GM19328 (cell line): ENCODE measurements around the gene OAS3.
A peak's percentile ranks its signal among the peaks of the same experiment; 100 is the strongest.
"Not testable (repeated sequence)": the region's sequence is repeated elsewhere in the genome, so short reads cannot be mapped to it uniquely, and the experiment has no call there.

Source experiments
- ATAC-seq: cut with Tn5 transposase; IDR thresholded peaks from one replicate; pipeline ENCODE4 v1.9.1; 2021; ENCODE audit warnings: mild to moderate bottlenecking, moderate library complexity; ENCODE audit not compliant: unreplicated experiment

OAS3 gene

DNA sequence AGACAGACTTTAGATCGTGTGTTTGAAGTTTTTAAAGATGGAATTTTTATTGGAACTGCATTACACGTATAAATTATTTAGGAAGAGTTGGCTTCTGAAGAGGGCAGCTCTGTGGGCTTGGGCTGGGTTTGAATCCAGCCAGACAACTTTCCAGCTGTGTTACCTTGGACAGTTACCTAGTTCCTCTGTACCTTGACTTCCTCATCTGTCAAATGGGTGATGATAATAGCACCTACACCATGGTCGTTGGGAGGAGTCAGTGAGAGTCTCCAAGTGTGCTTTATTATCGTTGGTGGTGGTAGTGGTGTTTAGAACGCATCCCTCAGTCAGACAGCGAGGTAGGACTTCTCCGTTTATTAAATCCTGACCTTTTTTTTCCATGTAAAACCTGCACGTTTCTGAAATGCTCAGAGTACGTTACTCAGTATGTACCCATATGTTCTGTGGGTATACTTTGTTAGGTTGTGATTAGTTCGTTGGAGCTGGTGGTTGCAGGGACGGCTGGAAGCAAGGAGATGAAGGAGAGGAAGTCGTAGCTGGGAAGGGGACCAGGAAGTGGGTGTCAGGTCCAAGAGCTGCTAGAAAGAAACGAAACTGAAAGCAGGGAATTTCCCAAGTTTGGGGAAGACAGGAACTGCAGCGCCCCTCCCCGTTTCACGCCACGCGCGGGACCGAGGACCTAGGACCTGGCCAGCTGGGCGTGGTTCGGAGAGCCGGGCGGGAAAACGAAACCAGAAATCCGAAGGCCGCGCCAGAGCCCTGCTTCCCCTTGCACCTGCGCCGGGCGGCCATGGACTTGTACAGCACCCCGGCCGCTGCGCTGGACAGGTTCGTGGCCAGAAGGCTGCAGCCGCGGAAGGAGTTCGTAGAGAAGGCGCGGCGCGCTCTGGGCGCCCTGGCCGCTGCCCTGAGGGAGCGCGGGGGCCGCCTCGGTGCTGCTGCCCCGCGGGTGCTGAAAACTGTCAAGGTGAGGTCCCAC, at the start of gene OAS3:
Gene OAS3 (plus strand): TSS at position 734 of the 979 bp plus-strand sequence. CDS start 57 bp downstream, at position 791.
- no peak for ATAC-seq

GRCh38 chr12:112891093-112892024, 46.9 kb upstream of the OAS3 start:
- ATAC-seq, result no peak

GRCh38 chr12:112892856-112893255, 45.4 kb upstream of the OAS3 start:
- ATAC-seq, result no peak

- no peak for ATAC-seq
Observed at GRCh38 chr12:112894128-112894527, 44.1 kb upstream of the OAS3 start.

DNA sequence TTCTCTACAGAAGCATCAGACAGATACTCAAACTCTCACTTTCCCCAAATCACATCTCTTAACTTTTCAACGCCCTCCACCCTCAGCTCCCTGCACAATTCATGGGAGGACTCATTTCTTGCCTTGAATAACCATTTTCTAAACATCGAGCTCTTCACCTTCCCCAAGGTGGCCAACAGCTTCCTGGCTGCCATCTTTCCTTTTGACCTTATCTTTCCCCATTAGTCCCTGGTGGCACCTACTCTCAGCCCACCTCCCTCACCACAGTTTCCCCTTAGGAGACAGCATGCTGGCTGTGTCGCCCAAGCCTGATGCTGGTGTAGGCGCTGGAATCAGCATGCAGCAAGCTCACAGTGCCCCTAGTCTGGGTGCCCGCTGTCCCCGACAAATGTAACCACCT, 39.9 kb upstream of the OAS3 start:
- no peak for ATAC-seq

GRCh38 chr12:112900298-112901145, 37.8 kb upstream of the OAS3 start:
- no peak for ATAC-seq

DNA sequence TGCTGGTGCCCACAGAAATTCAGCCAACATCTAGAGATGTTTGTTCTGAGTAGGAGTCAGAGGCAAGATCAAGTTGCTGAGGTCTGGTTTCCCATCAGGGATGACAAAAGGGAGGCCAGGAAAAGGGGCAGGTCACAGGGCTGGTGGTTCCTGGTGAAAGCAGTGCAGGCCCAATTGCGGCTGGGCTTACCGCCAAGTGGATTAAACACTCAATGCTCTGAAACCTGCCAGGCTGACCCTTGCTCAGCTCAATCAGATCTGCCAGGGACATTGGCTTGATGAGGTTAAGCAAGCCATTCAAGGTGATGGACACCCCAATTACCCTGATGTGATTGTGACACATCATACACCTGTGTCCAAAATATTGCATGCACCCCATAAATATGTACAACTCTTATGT, 37.0 kb upstream of the OAS3 start:
- ATAC-seq, result no peak

DNA sequence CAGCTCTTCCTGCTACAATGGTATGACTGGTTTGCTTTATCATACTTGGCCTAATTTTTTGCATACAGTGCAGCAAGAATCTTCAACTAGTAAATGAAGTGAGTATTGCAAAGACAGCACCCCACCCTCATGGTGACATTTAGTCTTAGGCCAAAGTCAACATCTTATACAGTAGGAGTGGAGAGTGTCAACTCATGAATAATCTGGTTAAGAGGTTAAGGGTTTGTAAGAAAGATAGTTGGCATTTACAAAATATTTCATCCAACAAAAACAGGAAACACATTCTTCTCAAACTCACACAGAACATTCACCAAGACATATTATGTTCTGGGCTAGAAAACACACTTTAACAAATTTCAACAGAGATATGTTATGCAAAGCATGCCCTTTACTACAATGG, 33.7 kb upstream of the OAS3 start:
- no peak for ATAC-seq

DNA sequence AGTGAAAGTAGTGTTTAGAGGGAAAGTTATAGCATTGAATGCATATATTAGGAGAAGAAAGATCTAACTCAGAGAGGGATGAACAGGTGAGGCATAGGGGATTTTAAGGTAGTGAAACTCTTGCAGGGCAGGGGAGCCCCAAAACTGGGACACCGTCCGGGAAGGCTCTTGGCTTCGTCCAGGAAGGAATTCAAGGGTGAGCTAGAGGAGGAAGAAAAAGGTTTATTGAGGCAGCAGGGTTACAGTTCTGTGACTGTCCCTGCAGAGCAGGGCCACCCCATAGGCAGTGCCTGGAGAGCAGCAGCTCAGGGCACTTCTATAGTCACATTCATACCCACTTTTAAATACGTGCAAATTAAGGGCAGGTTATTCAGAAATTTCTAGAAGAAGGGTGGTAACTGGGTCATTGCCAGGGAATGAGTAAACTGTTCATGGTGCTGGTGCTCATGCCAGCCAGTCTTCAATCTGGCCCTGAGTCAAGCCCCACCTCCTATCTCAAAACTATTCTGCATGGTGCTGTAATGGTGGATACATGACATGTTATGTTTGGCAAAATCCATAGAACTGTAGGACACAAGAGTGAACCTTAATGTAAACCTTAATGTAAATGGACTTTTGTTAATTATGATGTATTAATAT, 32.7 kb upstream of the OAS3 start:
- no peak for ATAC-seq

- ATAC-seq, result peak; percentile 55
Observed at GRCh38 chr12:112906712-112907414, 31.4 kb upstream of the OAS3 start, which contains the start of gene OAS1. TSS of gene OAS1 (plus strand) at chr12:112906962. CDS start at chr12:112907040, 78 bp downstream.

DNA sequence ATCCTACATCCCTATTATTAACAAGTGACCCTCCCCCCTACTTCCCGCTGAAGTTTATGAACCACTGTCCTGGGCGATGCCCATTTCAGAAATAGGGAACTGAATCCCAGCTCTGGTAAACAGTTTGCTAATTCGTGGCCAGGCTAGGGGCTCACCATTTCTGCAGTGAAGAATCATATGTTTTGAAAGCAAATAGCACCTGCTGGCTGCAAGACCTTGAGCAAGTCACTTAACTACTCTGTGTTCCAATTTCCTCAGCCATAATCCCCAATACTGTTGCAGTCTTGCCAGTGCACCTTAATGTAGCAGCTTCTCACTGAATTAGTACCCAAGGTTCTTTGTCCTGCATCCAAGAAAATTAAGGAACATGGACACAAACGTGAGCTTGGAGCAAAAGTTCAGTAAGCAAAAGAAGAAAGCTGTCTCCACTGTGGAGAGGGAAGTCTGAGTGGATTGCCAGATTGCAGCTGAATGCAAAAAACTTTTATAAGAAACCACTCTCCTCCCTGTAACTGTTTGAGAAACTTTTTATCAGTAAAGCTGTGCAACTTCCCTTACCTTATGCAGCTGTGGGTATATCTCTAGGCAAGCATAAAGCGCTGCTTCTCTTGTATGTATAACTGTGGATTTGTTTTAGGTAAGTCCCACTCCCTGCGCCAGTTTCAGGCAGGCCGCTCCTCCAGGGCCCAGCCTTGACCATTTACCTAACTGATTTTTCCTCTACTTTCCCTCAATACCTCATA, 30.7 kb upstream of the OAS3 start:
- peak; percentile 60 for ATAC-seq

GRCh38 chr12:112908548-112908947, 29.7 kb upstream of the OAS3 start:
- no peak for ATAC-seq

DNA sequence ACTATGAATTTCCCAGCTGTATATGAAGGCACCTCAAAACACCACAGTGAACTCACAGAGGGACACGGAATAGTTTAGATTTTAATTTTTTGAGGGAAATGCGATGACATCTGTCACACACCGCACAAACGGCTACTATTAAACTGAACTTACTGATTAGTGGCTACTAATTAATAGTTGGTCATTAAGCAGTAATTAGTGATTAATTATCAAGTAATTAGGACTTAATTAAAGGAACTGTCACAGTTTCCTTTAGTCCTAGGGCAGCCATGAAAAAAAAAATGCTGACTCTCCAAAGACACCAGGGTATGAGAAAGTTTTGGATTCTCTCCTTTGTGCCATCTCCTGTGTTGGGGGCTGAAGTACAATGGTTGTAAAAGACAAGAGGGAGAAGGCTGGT, 28.6 kb upstream of the OAS3 start:
- no peak for ATAC-seq

GRCh38 chr12:112913038-112913688, 25.1 kb upstream of the OAS3 start:
- ATAC-seq, result no peak

DNA sequence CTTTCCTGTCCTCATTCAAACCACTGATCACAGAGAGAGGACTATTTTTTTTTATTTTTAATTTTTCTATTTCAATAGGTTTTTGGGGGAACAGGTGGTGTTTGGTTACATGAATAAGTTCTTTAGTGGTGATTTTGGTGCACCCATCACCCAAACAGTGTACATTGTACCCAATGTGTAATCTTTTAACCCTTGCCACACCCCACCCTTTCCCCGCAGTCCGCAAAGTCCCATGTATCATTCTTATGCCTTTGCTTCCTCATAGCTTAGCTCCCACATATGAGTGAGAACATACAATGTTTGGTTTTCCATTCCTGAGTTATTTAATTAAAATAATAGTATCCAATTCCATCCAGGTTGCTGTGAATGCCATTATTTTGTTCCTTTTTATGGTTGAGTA, 24.4 kb upstream of the OAS3 start:
- not testable (repeated sequence) for ATAC-seq

- no peak for ATAC-seq
Observed at GRCh38 chr12:112916270-112916669, 22.0 kb upstream of the OAS3 start.

GRCh38 chr12:112919121-112919520, 19.2 kb upstream of the OAS3 start:
- ATAC-seq, result no peak

DNA sequence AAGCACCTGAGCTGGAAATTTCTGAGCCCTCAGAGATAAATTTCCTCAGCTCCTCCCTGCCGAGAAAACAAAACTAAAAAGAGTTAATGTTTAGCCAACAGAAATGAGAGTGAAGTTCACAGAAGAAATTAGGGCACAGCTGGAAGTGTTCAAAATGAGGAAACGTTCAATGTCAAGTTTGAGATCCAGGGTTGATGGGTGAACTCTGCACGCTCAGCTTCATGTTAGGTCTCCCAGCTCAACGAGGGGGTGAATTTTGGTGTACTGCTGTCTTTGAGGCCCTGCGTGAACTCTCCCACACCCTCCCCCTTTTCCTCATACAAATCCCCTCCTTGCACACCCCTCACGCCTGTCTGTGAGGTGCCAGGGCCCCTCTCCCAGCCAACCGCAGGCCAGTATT, 13.3 kb upstream of the OAS3 start:
- no peak for ATAC-seq
